ENCODE results near the gene DLG5. TPM values are rescaled to one million over a fixed set of nuclear protein-coding genes. Genes with fewer than 3 reads are reported as not detected.

Gene DLG5
- total RNA-seq, 1 experiment from 2014 or later, result 81.7 TPM

GRCh38 chr10:77909749-77910375 is 16.7 kb downstream of the DLG5 start:
- H3K27me3 ChIP-seq (ENCODE audit: insufficient read depth, low read depth), result no peaks in the 10 kb centered on the region
- TF ChIP-seq EZH2 (IDR thresholded peaks at IDR 0.05; ENCODE audit: low read depth) (no peak), CTCF (conservative IDR thresholded peaks at IDR 0.05) (no peak)
- ChIA-PET CTCF (interaction anchor here (0.5 to 1.0 kb wide), 3 partner anchors 35 to 65 kb away, joined by 3 to 5 read pairs (median 4); no protein-coding TSS in a partner anchor), POLR2A (ENCODE audit: unreplicated experiment) (no interaction called here)
- H3F3A ChIP-seq (ENCODE audit: insufficient read depth, low read depth), result peaks cover 25% of the 10 kb centered on the region; the same call in 1 of the 2 replicates
- no peak overlapping the region for H3K4me3 ChIP-seq
- peak; percentile 49 to 50 for DNase-seq
- H3K79me2 ChIP-seq (ENCODE audit: low read depth), result peaks cover 88% of the 10 kb centered on the region
- H2AFZ ChIP-seq, result no peak overlapping the region
- H3K4me2 ChIP-seq, result peak overlapping the region; percentile 50
- no peaks in the 10 kb centered on the region for H3K9me2 ChIP-seq (ENCODE audit: insufficient read depth)
- H4K20me1 ChIP-seq (ENCODE audit: insufficient read depth), result no peaks in the 10 kb centered on the region; the same call in 1 of the 2 replicates
- no peaks in the 10 kb centered on the region for H3K36me3 ChIP-seq (ENCODE audit: low read depth)
- peaks cover 27% of the 10 kb centered on the region for H3K4me1 ChIP-seq (replicated peaks; ENCODE audit: insufficient read depth)
- H3K27ac ChIP-seq, result peak overlapping the region; percentile 43
- no peaks in the 10 kb centered on the region for H3K9me3 ChIP-seq (ENCODE audit: insufficient read depth, low read depth)
- no TSS peak for BruUV-seq (replicated peaks)
- intact Hi-C loops (cut with micrococcal nuclease; ENCODE audit: unreplicated experiment), result loop anchor here (2.0 to 5.0 kb wide), 3 partner anchors 53 to 117 kb away; partner anchors contain the start of gene POLR3A

- POLR2A ChIA-PET (ENCODE audit: unreplicated experiment), result interaction anchor here (0.7 kb wide), 2 partner anchors 124 to 139 kb away, joined by 9 to 12 read pairs; no protein-coding TSS in a partner anchor
- Histone ChIP-seq H3K4me3 (no peak overlapping the region), H3F3A (ENCODE audit: insufficient read depth, low read depth) (peaks cover 25% of the 10 kb centered on the region; the same call in 1 of the 2 replicates), H3K4me2 (peak overlapping the region; percentile 50), H3K9me3 (ENCODE audit: insufficient read depth, low read depth) (no peaks in the 10 kb centered on the region), H3K9me2 (ENCODE audit: insufficient read depth) (no peaks in the 10 kb centered on the region), H3K36me3 (ENCODE audit: low read depth) (no peaks in the 10 kb centered on the region), H3K27me3 (ENCODE audit: insufficient read depth, low read depth) (no peaks in the 10 kb centered on the region), H3K79me2 (ENCODE audit: low read depth) (peaks cover 82% of the 10 kb centered on the region), H3K4me1 (replicated peaks; ENCODE audit: insufficient read depth) (peaks cover 27% of the 10 kb centered on the region), H3K27ac (peak overlapping the region; percentile 43), H2AFZ (no peak overlapping the region), H4K20me1 (ENCODE audit: insufficient read depth) (no peaks in the 10 kb centered on the region; the same call in 1 of the 2 replicates)
- TF ChIP-seq EZH2 (IDR thresholded peaks at IDR 0.05; ENCODE audit: low read depth) (no peak), CTCF (conservative IDR thresholded peaks at IDR 0.05) (no peak)
- DNase-seq, result no peak
- intact Hi-C loops (cut with micrococcal nuclease; ENCODE audit: unreplicated experiment), result no loop called here
- CTCF ChIA-PET, result interaction anchor here (0.5 to 1.0 kb wide), 6 partner anchors 20 to 119 kb away, joined by 3 to 5 read pairs (median 3); no protein-coding TSS in a partner anchor
- no TSS peak for BruUV-seq (replicated peaks)
Measured at GRCh38 chr10:77909021-77909748, 17.4 kb downstream of the DLG5 start.

GRCh38 chr10:77907900-77908717 is 18.4 kb downstream of the DLG5 start:
- H3K4me2 ChIP-seq, result no peak overlapping the region
- BruUV-seq (replicated peaks), result no TSS peak

More at GRCh38 chr10:77907900-77908717, 18.4 kb downstream of the DLG5 start:
- Histone ChIP-seq H3K27ac (no peak overlapping the region), H3K4me3 (no peak overlapping the region), H2AFZ (no peak overlapping the region), H4K20me1 (ENCODE audit: insufficient read depth) (no peaks in the 10 kb centered on the region; the same call in 1 of the 2 replicates), H3K79me2 (ENCODE audit: low read depth) (peaks cover 72% of the 10 kb centered on the region), H3K9me3 (ENCODE audit: insufficient read depth, low read depth) (no peaks in the 10 kb centered on the region), H3K4me1 (replicated peaks; ENCODE audit: insufficient read depth) (peaks cover 27% of the 10 kb centered on the region), H3K27me3 (ENCODE audit: insufficient read depth, low read depth) (no peaks in the 10 kb centered on the region), H3F3A (ENCODE audit: insufficient read depth, low read depth) (peaks cover 23% of the 10 kb centered on the region; the same call in 1 of the 2 replicates), H3K9me2 (ENCODE audit: insufficient read depth) (no peaks in the 10 kb centered on the region), H3K36me3 (ENCODE audit: low read depth) (no peaks in the 10 kb centered on the region)
- no peak for TF ChIP-seq EZH2 (IDR thresholded peaks at IDR 0.05; ENCODE audit: low read depth)
- TF ChIP-seq CTCF (conservative IDR thresholded peaks at IDR 0.05), result peak; percentile 47
- CTCF ChIA-PET, result interaction anchor here (0.9 kb wide), 1 partner anchor 19 kb away, joined by 3 read pairs; no protein-coding TSS in a partner anchor
- DNase-seq, result no peak
- POLR2A ChIA-PET (ENCODE audit: unreplicated experiment), result interaction anchor here (0.7 kb wide), 2 partner anchors 122 to 138 kb away, joined by 9 to 12 read pairs; no protein-coding TSS in a partner anchor
- intact Hi-C loops (cut with micrococcal nuclease; ENCODE audit: unreplicated experiment), result no loop called here

All from PC-9 (cell line).